Endothelial cell of umbilical vein (primary cell): ENCODE measurements around the gene SBSN.

Experiments
- CTCF ChIP-seq, 2 donors: IDR thresholded peaks; 1 replicate in 1 of 2; 2 replicates in 1 of 2; pipeline ENCODE4 v1.5.1; 2011; ENCODE audit warnings: low read length in 2 of 2, mild to moderate bottlenecking in 2 of 2, moderate library complexity in 2 of 2, control low read depth in 1 of 2, inconsistent platforms in 1 of 2, low read depth in 1 of 2; ENCODE audit not compliant: insufficient read depth in 1 of 2; ENCODE audit errors: extremely low read depth in 1 of 2
- MAX ChIP-seq: IDR thresholded peaks from 2 replicates; pipeline ENCODE4 v1.6.1; 2011; ENCODE audit not compliant: insufficient read depth, insufficient read length
- POLR2A ChIP-seq: IDR thresholded peaks from 2 replicates; pipeline ENCODE4 v1.6.1; 2012; ENCODE audit warnings: low read depth, mild to moderate bottlenecking, control low read depth, low read length
- POLR2AphosphoS5 ChIP-seq: IDR thresholded peaks from 2 replicates; pipeline ENCODE4 v1.6.1; 2012; ENCODE audit warnings: low read depth, mild to moderate bottlenecking, control low read depth, low read length, moderate library complexity; ENCODE audit not compliant: insufficient read depth

- no peak for TF ChIP-seq CTCF (IDR thresholded peaks at IDR 0.05; ENCODE audit: extremely low read depth in 1 of 2, insufficient read depth in 1 of 2, low read depth in 1 of 2, low read length in 2 of 2)
- no peak for TF ChIP-seq POLR2A
- TF ChIP-seq POLR2AphosphoS5, result no peak
- no peak for TF ChIP-seq MAX
Measured at GRCh38 chr19:35545855-35546381, 17.8 kb upstream of the SBSN start.
